ENCODE data around the gene SLCO3A1.

The SLCO3A1 gene

DNA sequence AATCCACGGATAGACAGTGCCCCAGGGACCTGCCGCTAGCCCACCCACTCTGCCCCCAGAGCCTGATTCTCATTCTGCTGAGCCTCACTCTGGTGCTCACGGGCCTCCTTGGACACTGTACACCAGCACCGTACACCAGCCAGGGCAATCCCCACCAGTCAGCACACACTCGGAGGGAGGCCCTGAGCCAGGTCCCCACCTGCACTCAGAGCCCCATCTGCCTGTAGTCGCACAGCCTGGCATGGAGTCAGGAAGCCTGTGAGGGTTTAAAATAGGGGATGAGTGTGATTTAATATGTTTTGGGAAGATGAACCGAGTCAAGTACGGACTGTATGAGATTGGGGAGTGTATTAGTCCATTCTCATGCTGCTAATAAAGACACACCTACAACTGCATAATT lies 223.0 kb downstream of the SLCO3A1 start:
- no peak for DNase-seq

DNA sequence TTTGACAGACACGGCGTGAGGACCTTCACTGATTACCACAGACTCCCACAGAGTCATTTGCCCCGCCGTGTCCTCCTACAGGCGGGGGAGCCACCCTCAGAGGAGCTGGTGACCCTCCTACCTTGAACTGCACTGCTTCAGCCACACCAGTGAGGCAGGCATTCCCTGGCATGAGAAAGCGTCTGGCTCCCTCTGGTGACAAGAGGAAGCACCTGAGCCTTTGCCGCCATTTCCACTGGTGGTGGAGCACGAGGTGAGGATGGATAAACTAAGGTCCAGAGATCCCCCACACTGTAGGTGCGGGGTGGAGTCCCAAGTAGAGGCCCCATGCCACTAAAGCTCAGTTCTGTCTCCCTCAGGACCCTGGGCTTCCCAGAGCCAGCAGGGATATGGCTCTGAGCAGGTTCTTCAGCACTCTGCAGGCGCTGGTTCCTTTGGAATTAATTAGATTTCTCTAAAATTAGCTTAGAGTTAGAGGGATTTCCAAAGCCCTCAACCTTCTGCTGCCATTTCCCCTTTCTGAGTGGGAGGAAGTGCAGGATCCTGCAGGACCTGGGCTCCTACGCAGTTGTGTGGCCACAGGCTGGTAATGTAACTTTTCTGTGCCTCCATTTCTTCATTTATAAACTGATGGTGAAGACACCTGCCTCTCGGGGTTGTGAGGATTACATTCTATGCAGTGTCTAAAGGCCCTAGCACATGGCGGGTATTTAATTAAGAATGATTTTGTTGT lies 224.0 kb downstream of the SLCO3A1 start:
- peak; percentile 58 to 71 for DNase-seq

DNA sequence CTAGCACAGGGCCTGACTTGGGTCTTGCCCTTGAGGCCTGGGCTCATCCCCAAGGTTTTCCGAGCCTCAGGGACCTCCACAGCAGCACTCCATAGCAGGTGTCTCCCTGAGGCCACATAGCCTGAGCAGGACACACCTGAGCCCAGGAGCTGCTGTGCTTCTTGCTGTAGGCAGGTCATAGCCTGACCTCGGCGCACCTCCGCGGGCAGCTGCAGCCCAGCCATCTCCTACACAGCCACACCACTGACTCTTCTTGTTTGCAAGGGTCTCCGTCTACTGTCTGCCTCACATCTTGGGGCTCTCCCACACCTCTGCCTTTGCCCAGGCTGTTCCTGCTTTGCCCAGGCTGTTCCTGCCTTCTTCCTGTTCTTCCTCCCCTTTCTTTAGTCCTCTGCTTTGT lies 224.8 kb downstream of the SLCO3A1 start:
- no peak for DNase-seq

DNA sequence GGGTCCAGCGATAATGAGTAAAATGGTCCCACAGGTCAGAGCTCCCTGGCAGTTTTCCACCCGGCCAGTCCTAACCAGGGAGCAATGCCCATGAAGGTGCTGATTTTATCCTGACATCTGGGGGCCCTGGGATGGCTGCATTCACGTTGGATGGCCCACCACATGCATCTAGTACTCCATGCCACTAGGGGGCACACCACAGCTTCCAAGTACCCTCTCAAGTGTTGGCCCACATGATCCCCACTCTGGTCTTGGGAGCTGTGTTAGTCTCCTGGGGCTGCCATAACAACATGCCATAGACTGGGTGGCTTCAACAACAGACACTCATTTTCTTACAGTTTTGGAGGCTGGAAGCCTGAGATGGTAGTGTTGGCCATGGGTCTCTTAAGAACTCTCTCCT lies 225.5 kb downstream of the SLCO3A1 start:
- peak; percentile 27 to 28 for DNase-seq

DNA sequence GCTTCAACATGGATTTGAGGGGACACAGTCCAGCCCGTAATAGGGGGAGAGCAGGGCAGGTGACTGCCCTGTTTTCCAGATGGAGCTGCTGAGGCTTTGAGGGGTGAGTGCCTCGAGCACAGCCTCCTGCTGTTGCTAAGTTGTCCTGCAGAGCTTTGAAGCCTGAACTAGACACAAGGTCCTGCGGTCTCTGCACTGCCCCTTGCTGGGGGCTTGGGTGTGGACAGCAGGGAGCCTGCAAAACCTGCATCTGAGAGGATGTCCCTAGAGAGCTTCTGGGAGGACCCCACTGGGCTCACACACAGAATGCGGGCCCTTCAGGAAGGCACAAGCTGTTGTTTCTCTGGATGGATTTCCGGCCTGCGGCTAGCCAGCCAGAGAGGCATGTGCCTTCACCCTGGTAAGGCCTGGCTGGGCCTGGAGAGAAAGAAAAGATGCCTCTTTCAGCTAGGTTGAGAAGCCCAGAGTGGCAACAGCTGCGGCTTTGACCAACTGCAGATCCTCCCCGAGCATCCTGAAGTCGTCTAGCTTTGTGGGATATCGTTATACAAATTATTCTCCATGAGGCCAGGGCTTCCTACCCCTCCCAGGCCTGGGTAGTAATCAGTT lies 226.2 kb downstream of the SLCO3A1 start:
- no peak for DNase-seq

DNA sequence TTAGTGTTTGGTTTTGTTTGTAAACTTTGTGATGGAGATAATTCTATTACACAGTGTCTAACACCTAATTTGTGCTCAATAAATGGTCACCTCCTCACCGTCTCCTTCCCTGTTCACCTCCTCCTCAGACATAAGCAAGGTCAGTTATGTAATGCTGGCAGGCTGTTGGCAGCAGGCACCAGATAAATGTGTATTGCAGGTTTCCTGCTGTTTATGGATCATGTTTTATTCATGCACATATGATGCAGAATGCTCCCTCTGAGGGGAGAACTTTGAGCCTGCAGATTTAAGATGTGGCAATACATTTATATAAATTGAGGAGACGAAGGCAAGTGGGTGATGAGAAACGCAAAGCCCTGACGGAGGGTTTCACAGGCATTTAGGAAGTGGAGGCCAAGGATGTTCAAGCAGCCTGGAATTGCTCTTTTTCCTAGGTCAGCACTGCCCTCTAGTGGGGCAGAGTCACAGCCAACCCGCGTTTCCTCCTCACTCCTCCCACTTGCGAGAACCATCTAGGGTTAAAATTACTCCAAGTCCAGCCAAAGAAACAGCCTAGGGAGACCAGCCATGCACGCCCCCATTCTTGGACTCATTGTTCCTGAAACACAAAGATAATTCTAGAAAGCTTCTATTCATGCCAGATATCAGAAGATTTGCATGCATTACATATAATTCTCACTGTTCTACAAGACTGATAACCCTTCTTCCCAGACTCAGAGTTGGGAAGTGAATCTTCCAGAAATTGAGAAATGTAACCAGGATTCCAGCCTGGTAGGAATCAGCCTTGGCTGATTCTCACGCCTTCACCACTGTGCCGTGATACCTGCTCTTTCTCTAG lies 228.7 kb downstream of the SLCO3A1 start:
- peak; percentile 61 to 69 for DNase-seq

DNA sequence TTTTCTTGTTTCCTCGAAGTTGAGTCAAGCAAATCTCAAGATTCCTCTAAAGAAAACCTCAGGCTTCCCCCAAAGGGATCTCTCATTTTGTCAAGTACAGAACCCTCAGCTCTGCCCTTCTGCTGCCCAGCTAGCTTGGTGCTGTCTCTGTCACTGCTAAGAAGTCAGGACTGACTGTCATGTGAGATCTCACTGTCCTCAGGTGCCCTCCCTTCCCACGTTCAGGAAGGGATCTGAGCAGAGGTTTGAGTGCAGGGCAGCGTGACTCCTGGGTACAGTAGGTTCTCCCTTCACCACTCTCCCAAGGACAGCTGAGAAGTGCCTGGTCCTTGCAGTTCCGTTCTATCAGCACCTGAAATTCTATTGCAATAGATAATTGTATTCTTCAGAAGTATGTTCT lies 229.7 kb downstream of the SLCO3A1 start:
- DNase-seq, result no peak

DNA sequence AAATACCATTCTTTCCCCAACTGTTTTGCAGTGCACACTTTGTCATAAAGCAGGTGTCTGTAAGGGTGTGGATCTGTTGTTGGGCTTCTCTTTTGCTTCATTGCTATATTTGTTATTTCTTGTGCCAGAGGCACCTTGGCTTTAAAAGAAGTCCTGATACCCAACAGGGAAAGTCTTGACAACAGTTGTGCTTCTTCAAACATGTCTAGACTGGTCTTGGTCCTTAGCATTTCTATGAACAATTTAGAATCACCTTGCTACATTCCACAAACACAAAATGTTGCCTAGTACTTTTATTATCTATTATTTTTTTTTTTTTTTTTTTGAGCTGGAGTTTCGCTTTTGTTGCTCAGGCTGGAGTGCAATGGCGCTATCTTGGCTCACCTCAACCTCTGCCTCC lies 233.7 kb downstream of the SLCO3A1 start:
- DNase-seq, result no peak

DNA sequence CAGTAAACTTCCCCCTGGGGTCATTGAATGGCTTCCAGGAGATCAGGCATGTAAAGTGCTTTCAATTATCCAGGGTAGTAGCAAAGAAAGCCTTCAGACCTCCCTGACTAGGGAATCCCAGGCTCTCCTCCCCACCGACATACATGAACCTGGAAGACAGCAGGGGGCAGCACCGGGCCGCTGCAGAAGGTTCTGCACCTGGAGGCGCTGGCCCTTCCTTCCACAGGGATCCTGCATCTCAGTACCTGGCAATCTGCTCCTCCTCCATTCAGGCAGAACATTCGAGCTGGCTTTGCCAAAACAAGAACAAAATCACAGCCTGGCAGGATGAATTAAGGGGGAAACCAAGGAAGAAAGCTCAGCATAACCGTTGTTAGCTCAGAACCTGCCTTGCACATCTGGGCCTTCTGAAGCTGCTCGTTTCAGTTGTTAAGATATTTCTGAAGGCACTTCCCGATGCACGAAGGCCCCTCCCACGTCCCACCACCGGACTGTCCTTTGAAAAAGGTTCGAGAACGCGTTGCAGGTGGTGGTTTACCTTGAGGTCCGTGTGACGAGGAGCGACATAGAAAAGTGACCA lies 237.7 kb downstream of the SLCO3A1 start:
- DNase-seq, result no peak

DNA sequence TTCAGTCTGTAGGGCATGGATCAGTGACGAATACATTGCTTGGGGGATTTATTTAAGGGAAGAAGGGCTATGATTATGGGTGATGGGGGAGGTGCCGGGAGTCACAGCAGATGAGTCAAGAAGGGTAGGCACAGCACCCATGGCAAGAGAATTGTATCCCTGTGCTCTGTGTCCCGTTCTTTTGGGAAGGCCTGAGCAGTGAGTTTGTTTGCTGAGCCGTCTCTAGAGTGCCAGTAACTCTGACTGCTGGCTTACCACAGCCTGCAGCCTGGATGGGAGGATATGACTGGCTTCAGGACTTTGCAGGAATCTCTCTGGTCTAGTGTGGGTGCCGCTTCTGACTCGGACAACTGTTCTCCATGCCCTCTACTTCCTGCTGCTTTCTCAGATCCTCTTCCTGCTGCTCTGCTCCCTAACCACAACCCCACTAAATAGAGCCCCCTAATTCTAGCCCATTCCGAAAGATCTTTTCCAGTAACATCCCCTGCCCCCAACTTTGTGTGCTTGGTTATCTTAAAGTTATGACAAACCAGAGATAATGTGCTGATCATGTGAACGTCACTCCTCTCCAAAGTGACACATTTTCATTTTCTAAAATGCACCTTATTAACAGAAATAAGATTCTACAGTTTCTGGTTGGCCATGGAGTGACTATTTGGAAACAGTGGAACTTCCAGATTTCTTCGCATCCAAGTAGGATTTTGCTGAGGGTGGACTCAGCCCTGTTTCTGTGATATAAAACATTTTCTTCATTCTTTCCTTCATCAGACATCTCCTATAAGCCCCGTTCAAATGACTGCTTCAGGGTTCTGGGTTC lies 239.0 kb downstream of the SLCO3A1 start:
- no peak for DNase-seq

DNA sequence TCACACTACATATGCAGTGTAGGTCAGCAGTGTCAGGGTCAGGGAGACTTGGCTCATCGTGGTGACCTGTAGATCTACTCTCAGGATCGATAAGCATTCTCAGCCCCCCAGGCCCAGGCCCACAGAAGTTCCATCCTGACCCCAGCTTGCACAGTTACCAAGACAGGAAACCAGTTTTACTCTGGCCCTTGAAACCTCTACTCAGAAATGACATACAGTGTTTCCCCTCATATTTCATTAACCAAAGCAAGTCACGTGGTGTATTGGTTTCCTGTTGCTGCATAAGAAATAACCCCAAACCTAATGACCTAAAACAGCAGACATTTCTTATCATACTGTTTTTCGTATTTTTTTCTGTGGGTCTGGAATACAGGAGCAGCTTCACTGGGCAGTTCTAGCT lies 242.2 kb downstream of the SLCO3A1 start:
- no peak for DNase-seq

DNA sequence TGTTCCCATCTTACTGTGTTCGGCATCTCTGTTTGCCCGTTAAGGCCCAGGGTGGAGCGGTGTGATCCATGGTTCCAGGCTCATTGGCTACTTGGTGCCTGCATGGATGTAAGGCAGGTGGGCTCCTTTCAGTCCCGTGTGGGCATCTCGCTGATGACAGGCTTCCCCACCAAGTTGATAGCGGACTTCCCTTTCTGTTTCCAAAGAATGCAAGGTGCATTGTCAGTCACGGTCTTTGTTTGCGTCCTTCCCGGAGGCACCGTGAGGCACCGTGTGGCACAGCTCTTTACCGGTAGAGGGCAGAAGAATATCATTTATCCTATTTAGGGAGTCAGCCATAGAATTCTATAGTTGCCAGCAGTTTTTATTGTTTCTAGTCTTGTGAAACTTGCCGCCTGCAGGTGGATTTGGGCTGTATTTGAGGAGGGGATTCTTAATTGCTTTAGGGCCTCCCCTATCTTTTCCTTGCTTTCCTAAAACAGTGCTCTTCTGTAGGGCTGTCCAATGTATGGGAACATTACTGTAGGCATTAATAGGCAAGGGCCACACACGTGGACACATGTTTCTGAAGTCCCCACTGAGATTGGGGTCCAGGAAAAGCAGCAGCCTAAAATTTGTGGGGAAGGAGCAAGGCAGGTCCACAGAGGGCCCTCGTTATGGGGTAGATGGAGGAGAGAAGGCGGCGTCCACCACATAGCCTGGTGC lies 244.1 kb downstream of the SLCO3A1 start:
- DNase-seq, result peak; percentile 36 to 38

DNA sequence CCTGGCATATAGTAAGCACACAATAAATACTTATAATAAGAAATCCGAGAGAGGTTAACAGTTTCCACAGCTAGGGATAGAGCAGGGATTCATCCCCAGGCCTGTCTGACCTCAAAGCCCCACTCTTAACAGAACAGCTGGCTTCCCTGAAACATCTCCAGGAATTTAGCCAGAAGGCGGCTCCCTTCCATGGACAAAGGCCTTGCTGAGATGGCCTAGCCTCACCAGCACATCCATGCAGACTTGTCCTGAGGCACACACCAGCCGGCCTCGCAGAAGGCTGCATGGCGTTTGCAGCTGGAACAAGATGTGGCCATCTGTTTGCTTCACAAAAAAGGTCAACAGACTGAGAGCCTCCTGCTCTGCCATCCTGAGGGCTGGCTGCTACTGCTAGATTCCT lies 245.4 kb downstream of the SLCO3A1 start:
- DNase-seq, result no peak

DNA sequence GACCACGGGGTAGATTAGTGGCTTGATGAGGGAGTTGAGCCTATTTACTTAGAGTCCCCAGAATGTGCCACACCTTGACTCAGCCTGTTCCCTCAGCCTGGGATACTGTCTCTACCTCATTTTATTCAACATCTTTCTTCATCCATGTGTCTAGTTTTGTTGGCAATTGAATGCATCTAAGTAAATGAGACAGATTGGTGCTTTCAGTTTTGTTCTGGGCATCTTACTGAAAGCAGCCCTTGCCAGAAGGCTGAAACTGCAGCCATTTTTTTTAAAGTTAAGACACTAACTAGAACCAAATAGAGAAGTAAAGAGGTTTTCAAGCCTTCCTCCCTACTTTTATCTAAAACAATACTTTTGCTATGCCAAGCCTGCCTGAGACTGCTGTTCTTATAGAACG lies 246.8 kb downstream of the SLCO3A1 start:
- no peak for DNase-seq

DNA sequence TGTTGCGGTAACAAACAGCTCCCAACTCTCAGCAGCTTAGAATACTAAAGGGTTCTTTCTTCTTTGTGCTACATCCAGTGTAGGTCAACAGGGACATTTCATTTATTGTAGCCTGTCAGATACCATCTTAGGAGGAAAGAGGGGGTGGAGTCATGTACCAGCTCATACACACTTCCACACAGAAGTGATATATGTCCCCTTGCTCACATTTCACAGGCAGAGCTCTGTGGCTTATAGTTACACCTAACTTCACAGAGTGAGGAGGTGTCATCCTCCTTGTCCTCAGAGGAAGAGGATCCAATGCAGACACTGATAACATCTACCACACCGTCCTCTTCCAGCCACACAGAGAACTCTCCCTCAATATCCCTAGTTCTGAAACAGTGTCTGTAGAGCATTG lies 247.2 kb downstream of the SLCO3A1 start:
- no peak for DNase-seq

DNA sequence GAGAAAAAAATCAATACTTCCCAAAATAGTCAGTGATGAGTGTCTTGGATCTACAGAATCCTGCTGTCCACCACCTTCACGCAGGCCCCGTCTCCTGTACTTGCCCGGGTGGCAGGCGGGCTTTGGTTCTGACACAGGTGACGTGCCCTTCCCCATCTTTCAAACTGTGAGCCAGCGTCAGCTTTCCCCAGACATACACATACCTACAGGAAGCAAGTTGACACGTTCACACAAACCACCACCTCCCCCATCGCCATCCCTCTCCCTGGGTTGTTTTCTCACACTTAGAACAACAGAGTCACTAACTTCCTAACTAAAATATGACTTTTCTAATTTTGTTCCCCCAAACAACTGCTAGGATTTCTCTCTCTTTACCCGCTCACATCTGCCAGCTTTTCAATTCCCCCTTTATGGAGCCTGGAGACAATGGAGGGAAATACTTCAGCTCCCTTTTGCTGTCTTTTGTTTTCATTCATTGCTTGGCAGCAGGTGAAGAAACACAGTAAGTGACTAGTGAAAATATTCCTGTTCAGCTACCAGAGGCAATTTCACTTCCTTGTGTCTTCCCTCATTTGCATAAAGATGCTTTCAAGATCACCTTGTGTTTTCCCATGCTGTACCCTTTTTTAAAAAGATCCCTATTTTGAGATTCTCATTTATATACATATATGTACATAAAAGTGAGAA lies 248.3 kb downstream of the SLCO3A1 start:
- no peak for DNase-seq

DNA sequence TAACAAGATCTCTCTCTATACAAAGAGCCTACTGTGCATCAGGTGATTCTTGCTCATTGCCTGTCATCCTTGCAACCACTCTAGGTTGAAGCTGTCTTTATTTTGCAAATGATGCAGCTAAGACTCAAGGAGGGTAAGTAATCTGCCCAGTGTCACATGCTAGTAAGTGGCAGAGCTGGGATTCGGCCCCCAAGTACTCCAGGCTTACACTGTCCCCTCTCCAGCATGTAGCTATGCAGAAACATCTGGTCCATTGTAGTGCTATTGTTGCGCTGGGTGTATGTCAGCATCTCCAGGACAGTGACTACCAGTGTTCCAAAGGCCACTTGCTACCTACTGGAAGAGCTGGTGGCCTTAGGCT lies 248.9 kb downstream of the SLCO3A1 start:
- DNase-seq, result no peak

DNA sequence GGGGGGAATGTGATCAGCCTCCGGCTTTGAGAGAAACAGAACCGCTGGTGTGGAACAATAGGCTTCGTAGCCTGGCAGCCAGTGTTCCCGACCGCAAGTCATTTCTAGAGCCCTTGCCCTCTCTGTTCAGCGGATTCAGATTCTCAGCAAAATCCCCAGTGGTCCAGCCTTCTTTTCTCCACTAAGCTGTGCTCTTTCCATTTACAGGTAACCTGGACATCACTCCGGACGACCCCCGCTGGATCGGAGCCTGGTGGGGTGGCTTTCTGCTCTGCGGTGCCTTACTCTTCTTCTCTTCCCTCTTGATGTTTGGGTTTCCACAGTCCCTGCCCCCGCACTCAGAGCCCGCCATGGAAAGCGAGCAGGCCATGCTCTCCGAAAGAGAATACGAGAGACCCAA lies 250.6 kb downstream of the SLCO3A1 start:
- no peak for DNase-seq

DNA sequence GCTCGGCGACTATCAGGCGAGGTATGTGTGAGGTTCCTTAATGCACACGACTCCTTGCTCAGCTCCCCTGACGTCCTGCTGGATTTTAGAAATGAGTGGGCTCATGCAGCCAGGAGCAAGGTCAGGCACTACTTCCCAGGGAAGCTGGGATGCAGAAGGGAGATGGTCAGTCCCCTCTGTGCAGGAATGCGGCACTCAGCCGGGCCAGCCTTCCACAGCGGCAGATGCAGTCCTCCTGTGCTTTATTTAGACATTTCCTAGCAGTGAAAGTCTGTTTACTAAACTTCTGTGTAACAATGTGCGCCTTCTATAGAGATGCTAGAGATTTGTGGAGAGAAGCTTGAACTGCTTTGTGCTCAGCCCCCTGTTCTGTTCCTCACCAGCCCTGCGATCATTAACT lies 252.1 kb downstream of the SLCO3A1 start:
- no peak for DNase-seq

DNA sequence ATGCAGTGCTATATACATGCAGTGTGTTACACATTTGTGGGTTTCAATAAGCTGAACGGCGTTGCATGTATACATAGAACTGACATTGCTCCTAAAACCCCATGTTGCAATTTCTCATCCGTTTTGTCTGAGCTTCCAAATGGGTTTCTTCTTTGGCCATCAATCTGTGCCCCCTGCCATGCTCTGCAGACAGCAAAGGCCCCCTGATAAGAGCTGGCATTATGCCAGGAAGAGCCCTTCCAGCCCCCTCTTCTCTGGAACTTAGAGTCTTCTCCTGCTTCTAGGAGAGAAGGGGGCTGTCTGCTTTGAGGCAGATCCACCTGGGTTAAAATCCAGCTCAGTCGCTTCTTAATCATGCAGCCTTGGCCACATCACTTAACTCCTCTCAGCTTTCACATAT lies 254.0 kb downstream of the SLCO3A1 start:
- no peak for DNase-seq

DNA sequence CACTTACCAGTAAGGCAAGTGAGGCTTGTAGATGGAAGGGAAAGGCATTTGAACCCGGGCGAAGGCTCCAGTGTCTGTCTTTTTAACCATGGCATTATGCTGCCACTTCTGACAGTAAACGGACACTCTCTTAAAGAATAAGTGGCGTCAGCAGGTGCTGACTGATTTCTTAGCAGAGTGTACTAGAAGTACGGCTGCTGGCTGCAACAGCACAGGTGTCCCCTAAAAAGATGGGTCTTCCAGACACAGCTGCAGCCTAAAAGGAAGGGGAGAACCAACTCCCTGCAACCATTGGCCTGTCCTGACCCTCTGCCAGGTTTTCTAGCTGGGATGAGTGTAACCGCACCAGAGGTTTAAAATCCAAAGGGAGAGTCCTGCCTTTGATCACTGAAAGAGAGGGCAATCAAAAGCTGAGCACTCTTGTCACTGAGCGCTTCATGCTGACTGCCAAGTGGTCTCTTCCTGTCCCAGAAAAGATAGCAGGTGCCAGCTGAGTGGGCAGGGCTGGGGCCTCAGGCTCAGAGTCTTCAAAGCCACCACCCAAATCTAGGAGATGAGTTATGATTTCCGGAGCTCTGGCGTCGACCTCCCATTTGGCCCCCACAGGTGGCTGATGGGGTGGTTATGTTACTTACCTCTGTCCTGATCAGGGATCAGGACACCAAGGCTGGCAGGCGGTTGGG lies 255.8 kb downstream of the SLCO3A1 start:
- no peak for DNase-seq

Measured in stimulated activated CD4-positive, alpha-beta T cell treated with anti-CD3 and anti-CD28 coated beads, Interleukin-2, amount 100 ng/mL, for 48 hours (primary cell).